Measurements from ENCODE around the gene KIF26A.

KIF26A gene

GRCh38 chr14:104101651-104102281 lies 36.6 kb upstream of the KIF26A start:
- DNase-seq, result no peak

GRCh38 chr14:104102282-104102914 lies 36.0 kb upstream of the KIF26A start:
- no peak for DNase-seq

- DNase-seq, result no peak
Observed at GRCh38 chr14:104103061-104103445, 35.3 kb upstream of the KIF26A start.

GRCh38 chr14:104103446-104104075 lies 34.8 kb upstream of the KIF26A start:
- no peak for DNase-seq

GRCh38 chr14:104104076-104104901 lies 34.1 kb upstream of the KIF26A start:
- no peak for DNase-seq

- no peak for DNase-seq
Observed at GRCh38 chr14:104105071-104105821, 33.1 kb upstream of the KIF26A start.

GRCh38 chr14:104105822-104106470 lies 32.4 kb upstream of the KIF26A start:
- DNase-seq, result no peak

GRCh38 chr14:104106471-104106991 lies 31.9 kb upstream of the KIF26A start:
- DNase-seq, result no peak

- no peak for DNase-seq
Observed at GRCh38 chr14:104107101-104107581, 31.2 kb upstream of the KIF26A start.

- DNase-seq, result no peak
Observed at GRCh38 chr14:104107611-104108569, 30.5 kb upstream of the KIF26A start.

GRCh38 chr14:104108570-104109541 lies 29.5 kb upstream of the KIF26A start:
- DNase-seq, result no peak

- no peak for DNase-seq
Observed at GRCh38 chr14:104109731-104110361, 28.5 kb upstream of the KIF26A start.

GRCh38 chr14:104110491-104111209 lies 27.7 kb upstream of the KIF26A start:
- DNase-seq, result no peak

- DNase-seq, result no peak
Observed at GRCh38 chr14:104111301-104112112, 26.9 kb upstream of the KIF26A start.

GRCh38 chr14:104112113-104112505 lies 26.3 kb upstream of the KIF26A start:
- no peak for DNase-seq

GRCh38 chr14:104112609-104113571 lies 25.5 kb upstream of the KIF26A start:
- no peak for DNase-seq
